ENCODE results near the gene LCNL1. TPM values are rescaled to one million over a fixed set of nuclear protein-coding genes. Genes with fewer than 3 reads are reported as not detected.

Gene LCNL1
- total RNA-seq, 6 donors from 2014 or later: 0.61 to 6.3 (median 1.8) TPM; not detected in 1

DNA sequence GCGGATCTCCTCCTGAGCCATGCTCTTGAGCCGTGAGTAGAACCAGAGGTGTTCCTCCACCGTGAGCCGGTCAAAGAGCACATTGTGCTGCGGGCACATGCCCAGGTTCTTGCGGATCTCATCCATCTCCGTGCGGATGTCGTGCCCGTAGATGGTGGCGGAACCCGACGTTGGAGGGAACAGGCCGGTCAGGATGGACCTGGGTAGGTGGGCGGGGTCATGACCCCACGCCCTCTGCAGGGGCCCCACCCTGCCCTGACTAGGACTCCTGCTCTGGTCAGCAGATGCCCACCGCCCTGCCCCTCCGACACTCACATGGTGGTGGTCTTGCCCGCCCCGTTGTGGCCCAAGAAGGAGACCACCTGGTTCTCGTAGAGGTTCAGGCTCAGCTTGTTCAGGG, 33.2 kb downstream of the LCNL1 start:
- 90 to 96% methylated on average over 2 to 21 of the region's 21 CpGs for WGBS, 2 donors
- peak in 1 of 2 donors; percentile 69 for DNase-seq
- ATAC-seq (ENCODE audit: low FRiP score in 2 of 2): no peak
- no peaks in the 10 kb centered on the region for H3K27me3 ChIP-seq
- H3K36me3 ChIP-seq: peaks cover 0 to 69% (median 46%) of the 10 kb centered on the region in 4 donors
- no peaks in the 10 kb centered on the region for H3K9me3 ChIP-seq
- no peak overlapping the region for H3K4me3 ChIP-seq
- H3K4me1 ChIP-seq: no peaks in the 10 kb centered on the region
- no peak overlapping the region for H3K27ac ChIP-seq
- TF ChIP-seq EP300 (IDR thresholded peaks at IDR 0.05) (no peak), POLR2AphosphoS5 (IDR thresholded peaks at IDR 0.05) (no peak), POLR2A (IDR thresholded peaks at IDR 0.05) (no peak)
- TF ChIP-seq, protein P1, sequence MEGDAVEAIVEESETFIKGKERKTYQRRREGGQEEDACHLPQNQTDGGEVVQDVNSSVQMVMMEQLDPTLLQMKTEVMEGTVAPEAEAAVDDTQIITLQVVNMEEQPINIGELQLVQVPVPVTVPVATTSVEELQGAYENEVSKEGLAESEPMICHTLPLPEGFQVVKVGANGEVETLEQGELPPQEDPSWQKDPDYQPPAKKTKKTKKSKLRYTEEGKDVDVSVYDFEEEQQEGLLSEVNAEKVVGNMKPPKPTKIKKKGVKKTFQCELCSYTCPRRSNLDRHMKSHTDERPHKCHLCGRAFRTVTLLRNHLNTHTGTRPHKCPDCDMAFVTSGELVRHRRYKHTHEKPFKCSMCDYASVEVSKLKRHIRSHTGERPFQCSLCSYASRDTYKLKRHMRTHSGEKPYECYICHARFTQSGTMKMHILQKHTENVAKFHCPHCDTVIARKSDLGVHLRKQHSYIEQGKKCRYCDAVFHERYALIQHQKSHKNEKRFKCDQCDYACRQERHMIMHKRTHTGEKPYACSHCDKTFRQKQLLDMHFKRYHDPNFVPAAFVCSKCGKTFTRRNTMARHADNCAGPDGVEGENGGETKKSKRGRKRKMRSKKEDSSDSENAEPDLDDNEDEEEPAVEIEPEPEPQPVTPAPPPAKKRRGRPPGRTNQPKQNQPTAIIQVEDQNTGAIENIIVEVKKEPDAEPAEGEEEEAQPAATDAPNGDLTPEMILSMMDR (IDR thresholded peaks at IDR 0.05): no peak

GRCh38 chr9:137016436-137016835, 33.6 kb downstream of the LCNL1 start:
- WGBS, 2 donors: 96 to 97% methylated on average over 5 to 16 of the region's 16 CpGs
- Histone ChIP-seq H3K4me3 (no peak overlapping the region), H3K4me1 (no peaks in the 10 kb centered on the region), H3K27me3 (no peaks in the 10 kb centered on the region), H3K27ac (no peak overlapping the region), H3K9me3 (no peaks in the 10 kb centered on the region), H3K36me3 (peaks cover 0 to 67% (median 46%) of the 10 kb centered on the region in 4 donors)
- DNase-seq (peak in 1 of 2 donors; percentile 69), ATAC-seq (ENCODE audit: low FRiP score in 2 of 2) (no peak)
- TF ChIP-seq POLR2AphosphoS5 (IDR thresholded peaks at IDR 0.05) (no peak), EP300 (IDR thresholded peaks at IDR 0.05) (no peak), POLR2A (IDR thresholded peaks at IDR 0.05) (no peak)
- TF ChIP-seq, protein P1 (IDR thresholded peaks at IDR 0.05): no peak

DNA sequence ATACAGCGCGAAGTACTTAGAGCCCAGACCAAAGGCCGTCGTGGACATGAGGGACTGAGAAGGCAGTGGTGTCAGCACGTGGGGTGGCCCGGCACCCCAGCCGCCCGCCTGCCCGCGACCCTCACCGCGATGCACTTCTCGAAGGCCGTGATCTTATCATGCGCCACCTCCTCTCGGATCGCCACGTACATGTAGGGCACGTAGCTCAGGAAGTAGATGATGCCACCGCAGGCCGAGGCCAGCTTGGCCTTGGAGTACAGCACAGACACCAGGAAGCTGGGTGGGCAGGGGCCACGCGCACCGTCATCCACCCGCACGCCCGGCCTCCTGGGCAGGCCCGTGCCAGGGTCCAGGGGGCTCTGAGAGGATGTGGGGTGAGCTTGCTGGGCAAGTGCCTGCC, 34.3 kb downstream of the LCNL1 start:
- ATAC-seq (ENCODE audit: low FRiP score in 2 of 2) (no peak), DNase-seq (peak in 1 of 2 donors; percentile 78)
- no peak overlapping the region for H3K4me3 ChIP-seq
- H3K27ac ChIP-seq: no peak overlapping the region
- H3K36me3 ChIP-seq: peaks cover 0 to 61% (median 44%) of the 10 kb centered on the region in 4 donors
- WGBS, 2 donors: 98 to 99% methylated on average over 26 to 28 of the region's 28 CpGs
- no peaks in the 10 kb centered on the region for H3K4me1 ChIP-seq
- TF ChIP-seq POLR2AphosphoS5 (IDR thresholded peaks at IDR 0.05) (no peak), POLR2A (IDR thresholded peaks at IDR 0.05) (no peak), EP300 (IDR thresholded peaks at IDR 0.05) (no peak)
- TF ChIP-seq, protein P1 (IDR thresholded peaks at IDR 0.05): no peak
- H3K27me3 ChIP-seq: no peaks in the 10 kb centered on the region
- H3K9me3 ChIP-seq: no peaks in the 10 kb centered on the region

- 95 to 96% methylated on average over 21 to 36 of the region's 45 CpGs for WGBS, 2 donors
- H3K9me3 ChIP-seq: no peaks in the 10 kb centered on the region
- peak in 1 of 2 donors; percentile 61 for DNase-seq
- H3K4me1 ChIP-seq: no peaks in the 10 kb centered on the region
- H3K36me3 ChIP-seq: peaks cover 0 to 53% (median 37%) of the 10 kb centered on the region in 4 donors
- TF ChIP-seq POLR2AphosphoS5 (IDR thresholded peaks at IDR 0.05): no peak
- TF ChIP-seq POLR2A (IDR thresholded peaks at IDR 0.05): no peak
- H3K27ac ChIP-seq: no peak overlapping the region
- no peak overlapping the region for H3K4me3 ChIP-seq
- H3K27me3 ChIP-seq: no peaks in the 10 kb centered on the region
- ATAC-seq (ENCODE audit: low FRiP score in 2 of 2): no peak
These were observed 35.2 kb downstream of the LCNL1 start for GRCh38 chr9:137017791-137018497.

DNA sequence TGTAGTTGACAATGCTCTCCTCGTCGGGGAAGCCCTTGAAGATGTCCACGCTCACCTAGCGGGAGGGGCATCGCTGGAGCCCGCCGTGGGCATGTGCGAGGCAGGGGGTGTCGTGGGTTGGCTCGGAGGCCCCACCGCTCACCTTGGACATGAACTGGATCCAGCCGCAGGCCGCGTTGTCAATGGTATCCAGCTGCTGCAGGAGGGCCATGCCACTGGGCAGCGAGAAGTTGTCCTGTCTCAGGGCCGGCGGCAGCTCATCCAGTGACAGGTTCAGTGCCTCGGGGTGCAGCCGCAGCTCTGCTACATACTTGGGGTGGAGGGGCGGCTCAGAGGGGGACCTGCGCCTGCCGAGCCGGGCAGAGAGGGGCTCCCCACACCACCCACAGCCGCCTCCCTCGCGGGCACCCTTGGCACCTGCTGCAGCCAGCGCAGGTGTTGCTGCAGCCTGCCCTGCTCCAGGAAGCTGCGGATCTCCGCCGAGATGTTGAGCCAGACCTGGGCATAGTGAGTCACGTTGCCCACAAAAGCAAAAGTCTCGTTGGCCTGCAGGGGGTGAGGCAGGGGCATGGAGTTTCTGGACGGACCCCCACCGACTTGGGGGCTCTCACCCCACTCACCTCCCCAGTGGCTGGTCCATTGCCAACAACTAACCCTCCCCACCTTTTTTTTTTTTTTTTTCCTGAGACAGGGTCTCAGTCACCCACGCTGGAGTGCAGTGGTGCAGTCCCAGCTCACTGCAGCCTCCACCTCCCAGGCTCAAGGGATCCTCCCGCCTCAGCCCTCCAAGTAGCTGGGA, 36.2 kb downstream of the LCNL1 start:
- DNase-seq: peak in 1 of 2 donors; percentile 76
- no peak for ATAC-seq (ENCODE audit: low FRiP score in 2 of 2)
- Histone ChIP-seq H3K9me3 (no peaks in the 10 kb centered on the region), H3K36me3 (peaks cover 0 to 48% (median 32%) of the 10 kb centered on the region in 4 donors), H3K27me3 (no peaks in the 10 kb centered on the region), H3K27ac (no peak overlapping the region), H3K4me1 (no peaks in the 10 kb centered on the region), H3K4me3 (no peak overlapping the region)
- 84 to 90% methylated on average over 19 to 21 of the region's 36 CpGs for WGBS, 2 donors
- TF ChIP-seq POLR2A (IDR thresholded peaks at IDR 0.05): no peak
- TF ChIP-seq EP300 (IDR thresholded peaks at IDR 0.05): no peak
- TF ChIP-seq, protein P1 (IDR thresholded peaks at IDR 0.05): no peak
- no peak for TF ChIP-seq POLR2AphosphoS5 (IDR thresholded peaks at IDR 0.05)

Measured in upper lobe of left lung (tissue), 6 donors.